ENCODE results near the gene RAD9B.

RAD9B gene

DNA sequence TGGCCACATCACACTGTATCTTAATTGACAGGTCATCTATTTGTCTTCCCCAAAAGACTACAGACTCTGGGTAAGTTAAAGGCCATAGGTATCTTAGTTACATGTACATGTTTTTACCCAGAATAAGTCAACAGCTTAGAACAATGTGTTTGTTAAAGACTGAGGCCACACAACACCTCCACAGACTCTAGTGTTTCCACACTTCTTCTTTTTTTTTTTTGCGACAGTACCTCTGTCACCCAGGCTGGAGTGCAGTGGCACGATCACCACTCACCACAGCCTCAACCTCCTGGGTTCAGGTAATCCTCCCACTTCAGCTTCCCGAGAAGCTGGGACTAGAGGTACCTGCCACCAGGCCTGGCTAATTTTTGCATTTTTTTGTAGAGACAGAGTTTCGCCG is 35.3 kb upstream of the RAD9B start:
- Histone ChIP-seq H3K4me3 (ENCODE audit: low read depth, low read length) (peak overlapping the region; percentile 92; the same call in 1 of the 2 replicates), H3K9me3 (no peaks in the 10 kb centered on the region), H3K4me1 (no peaks in the 10 kb centered on the region), H3K36me3 (peaks cover 14% of the 10 kb centered on the region), H3K27me3 (no peaks in the 10 kb centered on the region)
- TF ChIP-seq, protein P1, sequence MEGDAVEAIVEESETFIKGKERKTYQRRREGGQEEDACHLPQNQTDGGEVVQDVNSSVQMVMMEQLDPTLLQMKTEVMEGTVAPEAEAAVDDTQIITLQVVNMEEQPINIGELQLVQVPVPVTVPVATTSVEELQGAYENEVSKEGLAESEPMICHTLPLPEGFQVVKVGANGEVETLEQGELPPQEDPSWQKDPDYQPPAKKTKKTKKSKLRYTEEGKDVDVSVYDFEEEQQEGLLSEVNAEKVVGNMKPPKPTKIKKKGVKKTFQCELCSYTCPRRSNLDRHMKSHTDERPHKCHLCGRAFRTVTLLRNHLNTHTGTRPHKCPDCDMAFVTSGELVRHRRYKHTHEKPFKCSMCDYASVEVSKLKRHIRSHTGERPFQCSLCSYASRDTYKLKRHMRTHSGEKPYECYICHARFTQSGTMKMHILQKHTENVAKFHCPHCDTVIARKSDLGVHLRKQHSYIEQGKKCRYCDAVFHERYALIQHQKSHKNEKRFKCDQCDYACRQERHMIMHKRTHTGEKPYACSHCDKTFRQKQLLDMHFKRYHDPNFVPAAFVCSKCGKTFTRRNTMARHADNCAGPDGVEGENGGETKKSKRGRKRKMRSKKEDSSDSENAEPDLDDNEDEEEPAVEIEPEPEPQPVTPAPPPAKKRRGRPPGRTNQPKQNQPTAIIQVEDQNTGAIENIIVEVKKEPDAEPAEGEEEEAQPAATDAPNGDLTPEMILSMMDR (IDR thresholded peaks at IDR 0.05; ENCODE audit: low read depth, low read length) = no peak
- DNase-seq = no peak

DNA sequence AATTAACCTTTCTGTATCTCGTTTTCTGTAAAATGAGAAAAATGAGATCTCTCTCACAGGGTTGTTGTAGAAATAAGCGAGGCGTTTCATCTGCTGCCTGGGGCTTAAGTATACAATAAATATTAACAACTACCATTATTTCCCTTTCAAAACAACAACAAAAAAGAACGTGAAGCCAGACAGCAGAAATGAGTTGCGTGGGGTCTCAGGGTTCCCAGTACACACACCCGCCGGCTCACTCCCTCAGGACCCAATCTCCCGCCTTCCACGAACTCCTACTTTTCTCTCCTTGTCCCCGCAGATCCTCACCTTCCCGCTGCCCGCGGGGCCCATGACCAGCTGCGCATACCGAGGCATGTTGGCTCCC is 34.3 kb upstream of the RAD9B start:
- Histone ChIP-seq H3K36me3 (peaks cover 12% of the 10 kb centered on the region), H3K4me3 (ENCODE audit: low read depth, low read length) (peak overlapping the region; percentile 92), H3K4me1 (no peaks in the 10 kb centered on the region), H3K9me3 (no peaks in the 10 kb centered on the region), H3K27me3 (no peaks in the 10 kb centered on the region)
- no peak for DNase-seq
- TF ChIP-seq, protein P1 (IDR thresholded peaks at IDR 0.05; ENCODE audit: low read depth, low read length) = no peak

DNA sequence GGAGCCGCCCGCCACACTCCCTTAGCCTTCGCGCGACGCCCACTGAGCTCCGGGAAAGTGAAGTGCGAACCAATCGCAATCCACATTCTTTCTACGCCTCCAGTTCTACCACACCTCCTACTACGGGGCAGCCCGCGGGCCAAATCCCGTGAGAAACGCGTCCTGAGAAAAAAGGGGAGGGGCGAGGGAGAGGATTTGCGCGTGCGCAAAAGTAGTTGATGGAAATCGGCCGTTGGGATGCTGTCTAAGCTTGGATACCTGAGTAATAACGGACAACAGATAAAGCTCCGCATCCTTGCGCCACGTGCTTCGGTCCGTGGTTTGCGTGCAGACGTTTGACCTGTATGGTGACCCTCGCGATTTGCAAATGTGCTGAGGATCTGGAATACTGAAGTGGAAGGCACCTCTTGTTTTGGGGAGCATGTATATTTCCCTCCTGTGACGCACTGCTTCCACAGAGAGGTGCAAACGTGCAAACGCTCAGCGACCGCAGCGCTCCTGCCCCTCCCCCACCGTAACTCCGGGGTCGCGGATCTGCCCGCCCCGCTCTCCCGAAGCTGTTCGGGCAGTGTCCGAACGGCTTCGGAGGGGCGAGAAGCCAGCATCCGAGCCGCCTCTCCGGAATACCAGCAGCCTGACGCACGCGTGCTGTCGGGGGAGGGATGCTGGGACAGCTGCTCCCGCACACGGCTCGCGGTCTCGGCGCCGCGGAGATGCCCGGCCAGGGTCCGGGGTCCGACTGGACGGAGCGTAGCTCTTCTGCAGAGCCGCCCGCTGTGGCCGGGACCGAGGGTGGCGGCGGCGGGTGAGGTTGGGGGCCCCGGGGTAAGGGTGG is 33.7 kb upstream of the RAD9B start, which contains the start of the genes FAM216A and GPN3:
FAM216A (plus strand) TSS at position 632 of the 835 bp plus-strand sequence; CDS start at position 663, 31 bp downstream.
GPN3 (minus strand) TSS at position 44 of the 835 bp plus-strand sequence. CDS start 54 bp downstream, outside the sequence.
- Histone ChIP-seq H3K27me3 (no peaks in the 10 kb centered on the region), H3K4me3 (ENCODE audit: low read depth, low read length) (peak within 1 kb of the TSS; percentile 92), H3K36me3 (peaks cover 16% of the 10 kb centered on the region), H3K4me1 (no peaks in the 10 kb centered on the region), H3K9me3 (no peaks in the 10 kb centered on the region)
- TF ChIP-seq, protein P1 (IDR thresholded peaks at IDR 0.05; ENCODE audit: low read depth, low read length) = no peak
- peak; percentile 97 for DNase-seq

DNA sequence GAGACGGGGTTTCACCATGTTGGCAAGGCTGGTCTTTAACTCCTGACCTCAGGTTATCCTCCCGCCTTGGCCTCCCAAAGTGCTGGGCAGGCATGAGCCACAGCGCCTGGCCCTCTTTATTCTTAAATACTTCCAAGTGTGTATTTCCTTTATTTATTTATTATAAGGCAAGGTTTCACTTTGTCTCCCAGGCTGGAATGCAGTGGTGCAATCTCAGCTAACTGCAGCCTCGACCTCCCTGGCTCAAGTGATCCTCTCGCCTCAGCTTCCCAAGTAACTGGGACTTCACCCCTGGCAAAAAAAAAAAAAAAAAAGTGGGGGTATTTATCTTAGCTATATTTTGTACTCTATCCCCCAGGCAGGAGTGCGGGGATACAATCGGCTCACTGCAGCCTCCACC is 26.7 kb upstream of the RAD9B start:
- no peaks in the 10 kb centered on the region for H3K9me3 ChIP-seq
- no peaks in the 10 kb centered on the region for H3K4me1 ChIP-seq
- TF ChIP-seq, protein P1 (IDR thresholded peaks at IDR 0.05; ENCODE audit: low read depth, low read length) = no peak
- H3K36me3 ChIP-seq = peaks cover 25% of the 10 kb centered on the region
- H3K27me3 ChIP-seq = no peaks in the 10 kb centered on the region
- no peak for DNase-seq
- H3K4me3 ChIP-seq (ENCODE audit: low read depth, low read length) = no peak overlapping the region

DNA sequence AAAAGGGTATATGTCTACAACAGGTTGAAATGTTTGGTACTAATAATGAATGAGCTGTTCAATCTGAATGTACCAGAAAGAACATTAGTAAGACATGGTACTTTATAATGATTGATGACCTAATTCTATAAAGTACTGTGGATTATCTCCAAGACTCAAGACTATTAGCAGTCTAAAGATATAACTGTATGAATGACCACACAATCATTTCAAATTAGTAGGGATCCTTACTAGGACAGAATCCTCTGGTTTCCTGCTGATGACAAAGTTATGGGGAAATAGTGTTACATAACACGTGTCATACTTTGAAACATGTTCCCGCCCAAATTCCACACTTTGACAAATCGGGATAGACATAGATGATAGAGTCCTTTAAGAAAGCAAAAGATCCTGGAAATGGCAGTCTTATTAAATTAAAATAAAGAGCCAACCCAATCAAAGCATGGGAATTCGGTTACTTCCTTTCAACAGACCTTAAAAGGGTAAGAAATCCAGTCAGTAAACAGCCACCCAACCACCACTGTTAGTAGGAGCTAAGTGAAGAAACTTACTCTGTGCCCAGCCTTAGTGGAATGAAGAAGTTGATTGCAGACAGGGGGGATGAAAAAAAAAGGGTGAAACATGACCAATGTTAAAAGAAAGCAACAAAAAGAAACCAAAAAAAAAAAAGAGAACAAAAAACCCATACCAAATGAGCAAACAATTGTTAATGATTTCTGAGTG is 3.0 kb upstream of the RAD9B start:
- H3K4me1 ChIP-seq = no peaks in the 10 kb centered on the region; the same call in 1 of the 2 replicates
- no peaks in the 10 kb centered on the region for H3K27me3 ChIP-seq
- DNase-seq = no peak
- H3K36me3 ChIP-seq = peaks cover 23% of the 10 kb centered on the region
- TF ChIP-seq, protein P1 (IDR thresholded peaks at IDR 0.05; ENCODE audit: low read depth, low read length) = no peak
- H3K4me3 ChIP-seq (ENCODE audit: low read depth, low read length) = no peak overlapping the region
- H3K9me3 ChIP-seq = no peaks in the 10 kb centered on the region; the same call in 1 of the 2 replicates
